Endothelial cell of umbilical vein (primary cell): ENCODE results near the gene DOCK1.

ENCODE experiments used
- CTCF ChIP-seq, 2 donors: IDR thresholded peaks; 1 replicate in 1 of 2; 2 replicates in 1 of 2; pipeline ENCODE4 v1.5.1; 2011; ENCODE audit warnings: low read length in 2 of 2, mild to moderate bottlenecking in 2 of 2, moderate library complexity in 2 of 2, control low read depth in 1 of 2, inconsistent platforms in 1 of 2, low read depth in 1 of 2; ENCODE audit not compliant: insufficient read depth in 1 of 2; ENCODE audit errors: extremely low read depth in 1 of 2
- EZH2 ChIP-seq: IDR thresholded peaks from 2 replicates; pipeline ENCODE4 v1.6.1; 2012; ENCODE audit warnings: borderline replicate concordance, low read depth, mild to moderate bottlenecking, moderate library complexity, low read length, inconsistent platforms; ENCODE audit not compliant: severe bottlenecking
- FOS ChIP-seq: IDR thresholded peaks from 2 replicates; pipeline ENCODE4 v1.6.1; 2011; ENCODE audit warnings: mild to moderate bottlenecking, low read length, moderate library complexity, borderline replicate concordance; ENCODE audit not compliant: insufficient read depth
- GATA2 ChIP-seq: IDR thresholded peaks from 2 replicates; pipeline ENCODE4 v1.7.0; 2011; ENCODE audit warnings: low read depth, mild to moderate bottlenecking, moderate library complexity, mixed read lengths, low read length; ENCODE audit not compliant: insufficient read length, insufficient read depth
- JUN ChIP-seq: IDR thresholded peaks from 2 replicates; pipeline ENCODE4 v1.6.1; 2011; ENCODE audit warnings: borderline replicate concordance, low read depth; ENCODE audit not compliant: insufficient read length, insufficient read depth
- MAX ChIP-seq: IDR thresholded peaks from 2 replicates; pipeline ENCODE4 v1.6.1; 2011; ENCODE audit not compliant: insufficient read depth, insufficient read length
- POLR2A ChIP-seq: IDR thresholded peaks from 2 replicates; pipeline ENCODE4 v1.6.1; 2012; ENCODE audit warnings: low read depth, mild to moderate bottlenecking, control low read depth, low read length
- POLR2AphosphoS5 ChIP-seq: IDR thresholded peaks from 2 replicates; pipeline ENCODE4 v1.6.1; 2012; ENCODE audit warnings: low read depth, mild to moderate bottlenecking, control low read depth, low read length, moderate library complexity; ENCODE audit not compliant: insufficient read depth

GRCh38 chr10:127496035-127496434, 590.8 kb downstream of the DOCK1 start:
- TF ChIP-seq GATA2 (no peak), CTCF (IDR thresholded peaks at IDR 0.05; ENCODE audit: extremely low read depth in 1 of 2, insufficient read depth in 1 of 2, low read depth in 1 of 2, low read length in 2 of 2) (no peak), POLR2AphosphoS5 (no peak), EZH2 (no peak), POLR2A (no peak), MAX (no peak), JUN (no peak), FOS (no peak)
